GM12878 (cell line): ENCODE measurements around the gene CNOT3.

Source experiments
- CBX3 ChIP-seq: fragments of 200-600 bp; sonication (generic); IDR thresholded peaks from 2 replicates; pipeline ENCODE4 v1.6.1; 2016; ENCODE audit warnings: low read depth, borderline replicate concordance
- EP300 ChIP-seq, 2 experiments: fragments of 150-350 bp in 1 of 2; IDR thresholded peaks; 2 replicates each; pipeline ENCODE4 v1.6.1; 2011 to 2012; ENCODE audit warnings: low read depth in 2 of 2, low read length in 2 of 2, borderline replicate concordance in 1 of 2, improper control_type of control experiment in 1 of 2, inconsistent platforms in 1 of 2; ENCODE audit not compliant: control insufficient read depth in 1 of 2
- FOXM1 ChIP-seq: IDR thresholded peaks from 2 replicates; pipeline ENCODE4 v1.6.1; 2012; ENCODE audit warnings: low read depth, mild to moderate bottlenecking, inconsistent platforms, low read length, moderate library complexity
- KDM1A ChIP-seq: fragments of 200-600 bp; sonication (generic); IDR thresholded peaks from 2 replicates; pipeline ENCODE4 v1.6.1; 2016; ENCODE audit warnings: borderline replicate concordance
- POLR2AphosphoS5 ChIP-seq: IDR thresholded peaks from 2 replicates; pipeline ENCODE4 v1.6.1; 2011; ENCODE audit warnings: mild to moderate bottlenecking, low read length, inconsistent platforms
- SP1 ChIP-seq: IDR thresholded peaks from one replicate; pipeline ENCODE4 v1.6.1; 2011; ENCODE audit warnings: low read depth, low read length
- YY1 ChIP-seq: IDR thresholded peaks from 2 replicates; pipeline ENCODE4 v1.6.1; 2011; ENCODE audit warnings: low read depth, mild to moderate bottlenecking, low read length
- TF ChIP-seq, protein P1 (sequence below), 3 experiments: IDR thresholded peaks in 2 of 3; conservative IDR thresholded peaks in 1 of 3; 2 replicates each; pipeline ENCODE4 v1.5.1; 2011; ENCODE audit warnings: low read depth in 3 of 3, low read length in 3 of 3, mild to moderate bottlenecking in 3 of 3, control low read depth in 2 of 3, moderate library complexity in 2 of 3, inconsistent platforms in 1 of 3, mixed read lengths in 1 of 3; ENCODE audit not compliant: control insufficient read depth in 2 of 3, insufficient read depth in 1 of 3; ENCODE audit errors: extremely low read depth in 1 of 3
- TF ChIP-seq, protein P2 (sequence below): IDR thresholded peaks from 2 replicates; pipeline ENCODE4 v1.6.1; 2012; ENCODE audit warnings: low read length, inconsistent platforms

DNA sequence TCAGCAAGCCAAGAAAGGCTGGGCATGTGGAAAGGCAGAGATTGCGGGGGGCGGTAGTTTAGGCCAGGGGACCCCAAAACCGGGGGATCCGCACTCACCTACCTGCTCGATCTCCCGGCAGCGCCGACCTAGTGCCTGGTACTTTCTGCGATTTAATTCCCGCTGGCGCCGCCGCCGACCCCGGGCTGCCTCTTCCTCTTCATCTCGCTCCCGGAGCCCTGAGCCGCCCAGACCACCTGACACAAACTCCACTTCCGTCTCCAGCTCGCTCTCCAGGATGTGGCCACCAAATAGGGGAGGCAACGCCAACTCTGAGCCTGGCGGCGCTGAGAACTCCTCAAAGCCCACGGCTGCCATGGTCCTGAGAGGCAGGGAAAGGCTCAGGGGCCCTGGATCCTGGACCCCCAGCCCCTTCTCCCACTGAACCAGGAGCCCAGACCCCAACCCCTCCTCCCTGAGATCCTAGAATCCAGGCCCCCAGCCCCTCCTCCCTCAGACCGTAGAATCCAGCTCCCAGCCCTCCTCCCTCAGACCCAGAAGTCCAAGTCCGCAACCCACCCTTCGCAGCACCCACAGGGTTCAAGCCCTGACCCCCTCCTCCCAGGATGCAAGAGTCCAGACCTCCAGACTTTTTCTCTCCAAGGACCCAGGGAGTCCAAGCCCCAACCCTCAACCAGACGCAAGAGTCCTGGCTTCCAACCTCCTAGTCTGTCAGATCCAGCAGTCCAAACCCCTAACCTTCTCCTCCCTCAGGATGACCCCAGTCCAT lies 23.0 kb upstream of the CNOT3 start:
- TF ChIP-seq SP1 (no peak), EP300 (IDR thresholded peaks at IDR 0.05; ENCODE audit: borderline replicate concordance in 1 of 2, control insufficient read depth in 1 of 2, low read depth in 2 of 2, low read length in 2 of 2) (no peak), CBX3 (no peak), KDM1A (no peak), POLR2AphosphoS5 (peak; percentile 46; the same call in 1 of the 2 replicates), FOXM1 (no peak), YY1 (no peak)
- TF ChIP-seq, protein P1, sequence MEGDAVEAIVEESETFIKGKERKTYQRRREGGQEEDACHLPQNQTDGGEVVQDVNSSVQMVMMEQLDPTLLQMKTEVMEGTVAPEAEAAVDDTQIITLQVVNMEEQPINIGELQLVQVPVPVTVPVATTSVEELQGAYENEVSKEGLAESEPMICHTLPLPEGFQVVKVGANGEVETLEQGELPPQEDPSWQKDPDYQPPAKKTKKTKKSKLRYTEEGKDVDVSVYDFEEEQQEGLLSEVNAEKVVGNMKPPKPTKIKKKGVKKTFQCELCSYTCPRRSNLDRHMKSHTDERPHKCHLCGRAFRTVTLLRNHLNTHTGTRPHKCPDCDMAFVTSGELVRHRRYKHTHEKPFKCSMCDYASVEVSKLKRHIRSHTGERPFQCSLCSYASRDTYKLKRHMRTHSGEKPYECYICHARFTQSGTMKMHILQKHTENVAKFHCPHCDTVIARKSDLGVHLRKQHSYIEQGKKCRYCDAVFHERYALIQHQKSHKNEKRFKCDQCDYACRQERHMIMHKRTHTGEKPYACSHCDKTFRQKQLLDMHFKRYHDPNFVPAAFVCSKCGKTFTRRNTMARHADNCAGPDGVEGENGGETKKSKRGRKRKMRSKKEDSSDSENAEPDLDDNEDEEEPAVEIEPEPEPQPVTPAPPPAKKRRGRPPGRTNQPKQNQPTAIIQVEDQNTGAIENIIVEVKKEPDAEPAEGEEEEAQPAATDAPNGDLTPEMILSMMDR (IDR thresholded peaks at IDR 0.05 in 2 of 3, conservative IDR thresholded peaks at IDR 0.05 in 1 of 3; ENCODE audit: control insufficient read depth in 2 of 3, extremely low read depth in 1 of 3, insufficient read depth in 1 of 3, low read depth in 3 of 3, low read length in 3 of 3) = no peak
- TF ChIP-seq, protein P2, sequence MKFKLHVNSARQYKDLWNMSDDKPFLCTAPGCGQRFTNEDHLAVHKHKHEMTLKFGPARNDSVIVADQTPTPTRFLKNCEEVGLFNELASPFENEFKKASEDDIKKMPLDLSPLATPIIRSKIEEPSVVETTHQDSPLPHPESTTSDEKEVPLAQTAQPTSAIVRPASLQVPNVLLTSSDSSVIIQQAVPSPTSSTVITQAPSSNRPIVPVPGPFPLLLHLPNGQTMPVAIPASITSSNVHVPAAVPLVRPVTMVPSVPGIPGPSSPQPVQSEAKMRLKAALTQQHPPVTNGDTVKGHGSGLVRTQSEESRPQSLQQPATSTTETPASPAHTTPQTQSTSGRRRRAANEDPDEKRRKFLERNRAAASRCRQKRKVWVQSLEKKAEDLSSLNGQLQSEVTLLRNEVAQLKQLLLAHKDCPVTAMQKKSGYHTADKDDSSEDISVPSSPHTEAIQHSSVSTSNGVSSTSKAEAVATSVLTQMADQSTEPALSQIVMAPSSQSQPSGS = no peak
